Osteocyte (in vitro differentiated cells): ENCODE data around the gene ARL11. TPM values are rescaled to one million over a fixed set of nuclear protein-coding genes. Genes with fewer than 3 reads are reported as not detected.

Source experiments
- DNase-seq: peaks from one replicate; pipeline ENCODE4 v3.0.0; 2021; ENCODE audit warnings: mixed read lengths; ENCODE audit not compliant: unreplicated experiment; ENCODE audit errors: extremely low spot score
- H3K27ac Mint-ChIP-seq: one replicate; pipeline ENCODE4 v1.8.0; 2021; ENCODE audit warnings: mild to moderate bottlenecking, mixed read lengths; ENCODE audit not compliant: unreplicated experiment
- H3K27me3 Mint-ChIP-seq: one replicate; pipeline ENCODE4 v1.8.0; 2021; ENCODE audit warnings: mixed read lengths; ENCODE audit not compliant: unreplicated experiment
- H3K36me3 Mint-ChIP-seq: one replicate; pipeline ENCODE4 v1.8.0; 2021; ENCODE audit warnings: mixed read lengths; ENCODE audit not compliant: unreplicated experiment
- H3K4me1 Mint-ChIP-seq: one replicate; pipeline ENCODE4 v1.8.0; 2021; ENCODE audit warnings: mixed read lengths; ENCODE audit not compliant: unreplicated experiment
- H3K4me3 Mint-ChIP-seq: one replicate; pipeline ENCODE4 v1.8.0; 2021; ENCODE audit warnings: mild to moderate bottlenecking, moderate library complexity, mixed read lengths; ENCODE audit not compliant: unreplicated experiment
- H3K9me3 Mint-ChIP-seq: one replicate; pipeline ENCODE4 v1.8.0; 2021; ENCODE audit warnings: mixed read lengths; ENCODE audit not compliant: unreplicated experiment
- CTCF ChIP-seq: fragments of 200-600 bp; sonication (generic); IDR thresholded peaks from 2 replicates; pipeline ENCODE4 v1.5.0; 2021; ENCODE audit warnings: antibody characterized with exemption, mild to moderate bottlenecking, moderate library complexity
- total RNA-seq: library from RNA; stranded (reverse); gene quantifications from 2 replicates; pipeline ENCODE4 v1.2.1, GENCODE V29; 2021

ARL11 gene
- total RNA-seq, 1 donor from 2014 or later: not detected

- Mint-ChIP-seq H3K27me3 (no peaks in the 10 kb centered on the region), H3K4me3 (no peak overlapping the region), H3K4me1 (peaks cover 10% of the 10 kb centered on the region), H3K36me3 (peaks cover 16% of the 10 kb centered on the region), H3K9me3 (no peaks in the 10 kb centered on the region), H3K27ac (peak overlapping the region; percentile 38)
- no peak for TF ChIP-seq CTCF
- DNase-seq: no peak
Observed at GRCh38 chr13:49667773-49668172, 39.5 kb downstream of the ARL11 start.

GRCh38 chr13:49669735-49670309 is 41.5 kb downstream of the ARL11 start:
- DNase-seq: no peak
- Mint-ChIP-seq H3K27me3 (no peaks in the 10 kb centered on the region), H3K4me1 (peaks cover 10% of the 10 kb centered on the region), H3K9me3 (no peaks in the 10 kb centered on the region), H3K36me3 (peaks cover 9% of the 10 kb centered on the region), H3K4me3 (no peak overlapping the region), H3K27ac (peak overlapping the region; percentile 25)
- TF ChIP-seq CTCF: peak; percentile 84

GRCh38 chr13:49670828-49671227 is 42.5 kb downstream of the ARL11 start:
- Mint-ChIP-seq H3K4me1 (peaks cover 10% of the 10 kb centered on the region), H3K9me3 (no peaks in the 10 kb centered on the region), H3K4me3 (no peak overlapping the region), H3K36me3 (peaks cover 7% of the 10 kb centered on the region), H3K27me3 (no peaks in the 10 kb centered on the region), H3K27ac (no peak overlapping the region)
- no peak for TF ChIP-seq CTCF
- DNase-seq: no peak

GRCh38 chr13:49676581-49677298 is 48.4 kb downstream of the ARL11 start:
- no peak overlapping the region for H3K27ac Mint-ChIP-seq
- H3K27me3 Mint-ChIP-seq: no peaks in the 10 kb centered on the region
- H3K36me3 Mint-ChIP-seq: peaks cover 4% of the 10 kb centered on the region
- TF ChIP-seq CTCF: no peak
- no peaks in the 10 kb centered on the region for H3K9me3 Mint-ChIP-seq
- H3K4me3 Mint-ChIP-seq: no peak overlapping the region
- no peaks in the 10 kb centered on the region for H3K4me1 Mint-ChIP-seq
- no peak for DNase-seq

DNA sequence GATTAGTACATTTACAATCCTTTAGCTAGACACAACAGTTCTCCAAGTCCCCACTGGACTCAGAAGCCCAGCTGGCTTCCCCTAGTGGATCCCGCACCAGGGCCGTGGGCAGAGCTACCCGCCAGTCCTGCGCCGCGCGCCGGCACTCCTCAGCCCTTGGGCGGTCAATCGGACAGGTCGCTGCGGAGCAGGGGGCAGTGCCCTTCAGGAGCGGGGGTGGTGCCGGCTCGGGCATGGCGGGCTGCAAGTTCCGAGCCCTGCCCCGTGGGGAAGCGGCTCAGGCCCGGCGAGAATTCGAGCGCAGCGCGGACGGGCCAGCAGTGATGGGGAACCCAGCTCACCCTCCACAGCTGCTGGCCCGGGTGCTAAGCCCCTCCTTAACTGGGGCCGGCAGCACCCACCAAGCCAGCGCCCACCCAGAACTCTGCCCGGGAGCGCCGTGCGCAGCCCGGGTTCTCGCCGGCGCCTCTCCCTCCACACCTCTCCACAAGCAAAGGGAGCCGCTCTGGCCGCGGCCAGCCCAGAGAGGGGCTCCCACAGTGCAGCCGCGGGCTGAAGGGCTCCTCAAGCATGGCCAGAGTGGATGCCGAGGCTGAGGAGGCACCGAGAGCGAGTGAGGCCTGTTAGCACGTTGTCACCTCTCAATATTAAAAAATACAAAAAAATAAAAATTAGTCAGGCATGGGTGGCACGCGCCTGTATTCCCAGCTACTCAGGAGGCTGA is 50.0 kb downstream of the ARL11 start:
- no peak for TF ChIP-seq CTCF
- Mint-ChIP-seq H3K4me1 (no peaks in the 10 kb centered on the region), H3K27ac (no peak overlapping the region), H3K4me3 (no peak overlapping the region), H3K36me3 (peaks cover 4% of the 10 kb centered on the region), H3K27me3 (no peaks in the 10 kb centered on the region), H3K9me3 (no peaks in the 10 kb centered on the region)
- DNase-seq: no peak
